HG03064 (cell line): ENCODE measurements around the gene GUK1.

Source experiments
- ATAC-seq: cut with Tn5 transposase; IDR thresholded peaks from one replicate; pipeline ENCODE4 v1.9.1; 2021; ENCODE audit warnings: low read depth; ENCODE audit not compliant: unreplicated experiment

Gene GUK1

GRCh38 chr1:228139931-228140723 is at the start of gene GUK1:
GUK1 (plus strand) TSS chr1:228140279; CDS start chr1:228140303, 24 bp downstream.
- peak; percentile 87 for ATAC-seq

- ATAC-seq: no peak
These were observed 49.4 kb upstream of the GUK1 start for GRCh38 chr1:228090613-228091081.

- no peak for ATAC-seq
These were observed 49.0 kb upstream of the GUK1 start for GRCh38 chr1:228091084-228091483.

- ATAC-seq: no peak
These were observed 47.6 kb upstream of the GUK1 start for GRCh38 chr1:228092342-228093049.

GRCh38 chr1:228093050-228093906 is 46.8 kb upstream of the GUK1 start:
- no peak for ATAC-seq

GRCh38 chr1:228094432-228095016 is 45.6 kb upstream of the GUK1 start:
- ATAC-seq: no peak

GRCh38 chr1:228095161-228095560 is 44.9 kb upstream of the GUK1 start:
- ATAC-seq: no peak

GRCh38 chr1:228095938-228096337 is 44.1 kb upstream of the GUK1 start:
- no peak for ATAC-seq

GRCh38 chr1:228096416-228097332 is 43.4 kb upstream of the GUK1 start:
- ATAC-seq: no peak

- ATAC-seq: no peak
These were observed 42.6 kb upstream of the GUK1 start for GRCh38 chr1:228097333-228098081.

GRCh38 chr1:228098323-228098931 is 41.7 kb upstream of the GUK1 start:
- no peak for ATAC-seq

GRCh38 chr1:228099331-228099732 is 40.7 kb upstream of the GUK1 start:
- ATAC-seq: no peak

- ATAC-seq: no peak
These were observed 39.1 kb upstream of the GUK1 start for GRCh38 chr1:228100822-228101613.

- ATAC-seq: no peak
These were observed 38.5 kb upstream of the GUK1 start for GRCh38 chr1:228101614-228101993.

GRCh38 chr1:228101994-228102790 is 37.9 kb upstream of the GUK1 start:
- ATAC-seq: peak; percentile 18

GRCh38 chr1:228102791-228103620 is 37.1 kb upstream of the GUK1 start, which contains the start of gene C1orf35:
C1orf35 (minus strand) TSS chr1:228103325; CDS start chr1:228103227, 98 bp downstream.
- ATAC-seq: peak; percentile 61
